GM12892 (cell line): ENCODE results near the gene ABCA5.

ENCODE experiments used
- POLR2A ChIP-seq: IDR thresholded peaks from 2 replicates; pipeline ENCODE4 v1.6.1; 2011; ENCODE audit warnings: low read depth, low read length, control low read depth
- POLR2AphosphoS5 ChIP-seq: IDR thresholded peaks from 2 replicates; pipeline ENCODE4 v1.6.1; 2011; ENCODE audit warnings: low read depth, low read length, control low read depth
- TAF1 ChIP-seq: IDR thresholded peaks from 2 replicates; pipeline ENCODE4 v1.6.1; 2011; ENCODE audit warnings: low read depth, mild to moderate bottlenecking, control low read depth, low read length, borderline replicate concordance

DNA sequence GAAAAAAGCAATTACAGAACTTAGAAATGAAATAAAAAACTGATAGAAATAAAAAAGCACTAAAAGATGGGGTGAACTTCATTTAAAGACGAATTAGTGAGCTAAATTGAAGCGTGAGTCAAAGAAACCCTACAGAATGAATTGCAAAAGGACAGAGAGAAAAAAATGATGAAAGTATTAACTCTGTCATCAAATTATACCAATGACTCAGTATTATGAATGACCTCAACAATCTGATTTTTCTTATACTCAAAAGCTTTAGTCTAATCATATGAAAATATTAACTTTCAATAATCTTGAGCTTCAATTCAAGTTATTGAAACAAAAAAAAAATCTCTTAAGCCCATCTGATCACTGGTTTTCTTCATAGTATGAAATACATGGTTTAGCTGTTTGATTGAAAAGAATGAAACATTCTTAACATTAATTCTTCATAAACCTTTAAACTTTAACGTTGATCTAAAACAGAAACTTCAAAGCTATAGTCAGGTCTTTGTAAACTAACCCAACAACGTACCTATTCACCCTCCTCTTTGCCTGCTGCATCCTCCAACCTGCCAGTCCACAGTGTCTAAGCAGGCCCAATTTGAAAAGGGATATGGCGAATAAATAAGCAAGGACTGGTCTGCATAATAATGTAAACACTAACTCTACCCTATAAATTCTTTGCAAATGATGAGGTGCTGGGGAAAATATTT is 6.6 kb downstream of the ABCA5 start:
- no peak for TF ChIP-seq POLR2A
- TF ChIP-seq POLR2AphosphoS5 = no peak
- no peak for TF ChIP-seq TAF1
